Measurements from ENCODE around the gene NUBP2.

NUBP2 gene

DNA sequence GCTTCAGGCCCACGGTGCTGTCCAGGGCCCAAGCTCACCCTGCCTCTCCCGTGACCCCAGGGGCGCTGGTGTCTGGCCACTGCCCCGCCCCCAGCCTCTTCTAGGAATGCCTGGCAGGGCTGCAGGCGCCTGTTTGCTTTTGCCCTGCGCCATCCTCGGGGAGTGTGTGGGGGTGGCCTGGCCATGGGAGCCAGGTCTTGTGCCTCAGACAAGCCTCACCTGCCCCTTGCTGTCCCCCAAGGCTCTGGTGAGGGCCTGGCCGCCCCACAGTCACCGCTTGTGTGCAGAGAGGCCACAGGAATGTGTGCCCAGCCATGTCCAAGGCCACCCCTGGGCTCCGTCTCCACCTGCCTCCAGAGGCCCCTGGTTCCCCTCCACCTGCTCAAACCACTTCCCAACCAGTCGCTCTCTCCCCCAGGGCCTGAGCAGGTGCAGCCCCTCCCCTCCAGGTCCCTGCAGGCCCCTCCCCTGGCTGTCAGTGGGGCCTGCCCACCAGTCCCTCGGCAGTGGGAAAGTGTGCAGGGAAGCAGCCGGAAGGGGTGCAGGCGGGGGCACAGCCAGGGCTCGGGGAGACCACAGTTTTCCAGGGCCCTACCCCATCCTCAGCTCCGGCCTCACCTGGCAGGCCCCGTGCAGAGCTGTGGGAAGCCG lies 11.6 kb downstream of the NUBP2 start:
- no peak for ATAC-seq
- TF ChIP-seq ZFP30 (CRISPR knock-in tag; IDR thresholded peaks at IDR 0.05) (no peak), OSR1 (CRISPR knock-in tag; IDR thresholded peaks at IDR 0.05) (no peak), ZNF8 (CRISPR knock-in tag; IDR thresholded peaks at IDR 0.05) (no peak), BACH2 (CRISPR knock-in tag; IDR thresholded peaks at IDR 0.05; ENCODE audit: borderline replicate concordance) (no peak), ZNF70 (CRISPR knock-in tag; IDR thresholded peaks at IDR 0.05) (no peak), RARB (CRISPR knock-in tag; IDR thresholded peaks at IDR 0.05) (no peak), ESRRG (CRISPR knock-in tag; IDR thresholded peaks at IDR 0.05) (no peak), TOX (CRISPR knock-in tag; IDR thresholded peaks at IDR 0.05; ENCODE audit: borderline replicate concordance) (no peak), PPARA (CRISPR knock-in tag; IDR thresholded peaks at IDR 0.05; ENCODE audit: borderline replicate concordance) (no peak), TCF4 (CRISPR knock-in tag; IDR thresholded peaks at IDR 0.05; ENCODE audit: borderline replicate concordance) (no peak), SNAI2 (CRISPR knock-in tag; IDR thresholded peaks at IDR 0.05) (no peak), ZFP3 (CRISPR knock-in tag; IDR thresholded peaks at IDR 0.05) (no peak), GLIS3 (CRISPR knock-in tag; IDR thresholded peaks at IDR 0.05) (no peak), CSDC2 (CRISPR knock-in tag; IDR thresholded peaks at IDR 0.05) (no peak), ARNTL (CRISPR knock-in tag; IDR thresholded peaks at IDR 0.05; ENCODE audit: borderline replicate concordance, low read depth) (no peak)
- TF ChIP-seq, protein P1, sequence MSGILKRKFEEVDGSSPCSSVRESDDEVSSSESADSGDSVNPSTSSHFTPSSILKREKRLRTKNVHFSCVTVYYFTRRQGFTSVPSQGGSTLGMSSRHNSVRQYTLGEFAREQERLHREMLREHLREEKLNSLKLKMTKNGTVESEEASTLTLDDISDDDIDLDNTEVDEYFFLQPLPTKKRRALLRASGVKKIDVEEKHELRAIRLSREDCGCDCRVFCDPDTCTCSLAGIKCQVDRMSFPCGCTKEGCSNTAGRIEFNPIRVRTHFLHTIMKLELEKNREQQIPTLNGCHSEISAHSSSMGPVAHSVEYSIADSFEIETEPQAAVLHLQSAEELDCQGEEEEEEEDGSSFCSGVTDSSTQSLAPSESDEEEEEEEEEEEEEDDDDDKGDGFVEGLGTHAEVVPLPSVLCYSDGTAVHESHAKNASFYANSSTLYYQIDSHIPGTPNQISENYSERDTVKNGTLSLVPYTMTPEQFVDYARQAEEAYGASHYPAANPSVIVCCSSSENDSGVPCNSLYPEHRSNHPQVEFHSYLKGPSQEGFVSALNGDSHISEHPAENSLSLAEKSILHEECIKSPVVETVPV (CRISPR knock-in tag; IDR thresholded peaks at IDR 0.05) = no peak
- TF ChIP-seq, protein P2, sequence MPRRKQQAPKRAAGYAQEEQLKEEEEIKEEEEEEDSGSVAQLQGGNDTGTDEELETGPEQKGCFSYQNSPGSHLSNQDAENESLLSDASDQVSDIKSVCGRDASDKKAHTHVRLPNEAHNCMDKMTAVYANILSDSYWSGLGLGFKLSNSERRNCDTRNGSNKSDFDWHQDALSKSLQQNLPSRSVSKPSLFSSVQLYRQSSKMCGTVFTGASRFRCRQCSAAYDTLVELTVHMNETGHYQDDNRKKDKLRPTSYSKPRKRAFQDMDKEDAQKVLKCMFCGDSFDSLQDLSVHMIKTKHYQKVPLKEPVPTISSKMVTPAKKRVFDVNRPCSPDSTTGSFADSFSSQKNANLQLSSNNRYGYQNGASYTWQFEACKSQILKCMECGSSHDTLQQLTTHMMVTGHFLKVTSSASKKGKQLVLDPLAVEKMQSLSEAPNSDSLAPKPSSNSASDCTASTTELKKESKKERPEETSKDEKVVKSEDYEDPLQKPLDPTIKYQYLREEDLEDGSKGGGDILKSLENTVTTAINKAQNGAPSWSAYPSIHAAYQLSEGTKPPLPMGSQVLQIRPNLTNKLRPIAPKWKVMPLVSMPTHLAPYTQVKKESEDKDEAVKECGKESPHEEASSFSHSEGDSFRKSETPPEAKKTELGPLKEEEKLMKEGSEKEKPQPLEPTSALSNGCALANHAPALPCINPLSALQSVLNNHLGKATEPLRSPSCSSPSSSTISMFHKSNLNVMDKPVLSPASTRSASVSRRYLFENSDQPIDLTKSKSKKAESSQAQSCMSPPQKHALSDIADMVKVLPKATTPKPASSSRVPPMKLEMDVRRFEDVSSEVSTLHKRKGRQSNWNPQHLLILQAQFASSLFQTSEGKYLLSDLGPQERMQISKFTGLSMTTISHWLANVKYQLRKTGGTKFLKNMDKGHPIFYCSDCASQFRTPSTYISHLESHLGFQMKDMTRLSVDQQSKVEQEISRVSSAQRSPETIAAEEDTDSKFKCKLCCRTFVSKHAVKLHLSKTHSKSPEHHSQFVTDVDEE (CRISPR knock-in tag; IDR thresholded peaks at IDR 0.05) = no peak
- TF ChIP-seq, protein P3, sequence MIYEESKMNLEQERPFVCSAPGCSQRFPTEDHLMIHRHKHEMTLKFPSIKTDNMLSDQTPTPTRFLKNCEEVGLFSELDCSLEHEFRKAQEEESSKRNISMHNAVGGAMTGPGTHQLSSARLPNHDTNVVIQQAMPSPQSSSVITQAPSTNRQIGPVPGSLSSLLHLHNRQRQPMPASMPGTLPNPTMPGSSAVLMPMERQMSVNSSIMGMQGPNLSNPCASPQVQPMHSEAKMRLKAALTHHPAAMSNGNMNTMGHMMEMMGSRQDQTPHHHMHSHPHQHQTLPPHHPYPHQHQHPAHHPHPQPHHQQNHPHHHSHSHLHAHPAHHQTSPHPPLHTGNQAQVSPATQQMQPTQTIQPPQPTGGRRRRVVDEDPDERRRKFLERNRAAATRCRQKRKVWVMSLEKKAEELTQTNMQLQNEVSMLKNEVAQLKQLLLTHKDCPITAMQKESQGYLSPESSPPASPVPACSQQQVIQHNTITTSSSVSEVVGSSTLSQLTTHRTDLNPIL (CRISPR knock-in tag; IDR thresholded peaks at IDR 0.05; ENCODE audit: low read depth) = no peak
- TF ChIP-seq, protein P4, sequence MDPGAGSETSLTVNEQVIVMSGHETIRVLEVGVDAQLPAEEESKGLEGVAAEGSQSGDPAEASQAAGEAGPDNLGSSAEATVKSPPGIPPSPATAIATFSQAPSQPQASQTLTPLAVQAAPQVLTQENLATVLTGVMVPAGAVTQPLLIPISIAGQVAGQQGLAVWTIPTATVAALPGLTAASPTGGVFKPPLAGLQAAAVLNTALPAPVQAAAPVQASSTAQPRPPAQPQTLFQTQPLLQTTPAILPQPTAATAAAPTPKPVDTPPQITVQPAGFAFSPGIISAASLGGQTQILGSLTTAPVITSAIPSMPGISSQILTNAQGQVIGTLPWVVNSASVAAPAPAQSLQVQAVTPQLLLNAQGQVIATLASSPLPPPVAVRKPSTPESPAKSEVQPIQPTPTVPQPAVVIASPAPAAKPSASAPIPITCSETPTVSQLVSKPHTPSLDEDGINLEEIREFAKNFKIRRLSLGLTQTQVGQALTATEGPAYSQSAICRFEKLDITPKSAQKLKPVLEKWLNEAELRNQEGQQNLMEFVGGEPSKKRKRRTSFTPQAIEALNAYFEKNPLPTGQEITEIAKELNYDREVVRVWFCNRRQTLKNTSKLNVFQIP (CRISPR knock-in tag; IDR thresholded peaks at IDR 0.05; ENCODE audit: borderline replicate concordance, low read depth) = no peak

DNA sequence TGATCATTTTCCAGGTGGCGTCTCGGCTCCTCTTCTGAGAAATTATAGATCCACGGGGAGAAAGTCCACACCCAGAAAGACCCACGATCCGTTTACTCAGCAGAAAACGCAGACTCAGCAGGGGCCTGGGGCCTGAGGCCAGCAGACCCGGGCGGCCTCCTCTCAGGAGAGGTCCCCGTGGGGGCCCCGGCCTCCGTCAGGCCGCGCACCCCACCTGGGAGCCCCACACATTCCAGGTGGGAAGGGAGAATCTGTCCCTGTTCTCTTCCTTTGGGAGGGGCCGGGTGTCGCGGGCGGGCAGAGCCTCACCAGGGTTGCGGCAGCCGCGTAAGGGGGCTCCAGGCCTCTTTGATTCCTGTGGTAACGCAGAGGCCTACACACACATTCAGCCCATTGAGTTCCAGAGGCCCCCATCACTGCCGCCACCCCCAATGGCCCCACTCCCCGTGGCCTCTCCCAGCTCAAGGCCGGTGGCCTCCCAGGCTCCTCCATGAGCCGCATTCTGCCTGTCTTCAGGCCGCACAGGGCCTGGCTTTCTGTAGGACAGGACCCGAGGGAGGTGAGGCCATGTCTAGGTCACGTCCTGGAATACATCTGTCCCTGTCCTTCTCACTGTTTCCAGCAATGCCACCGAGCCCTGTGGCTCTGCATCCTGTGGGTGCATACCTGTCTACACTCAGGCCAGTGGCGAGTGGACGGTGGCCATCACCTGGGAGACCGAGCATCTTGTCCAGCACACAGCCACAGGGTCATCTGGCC lies 12.3 kb downstream of the NUBP2 start:
- ATAC-seq = no peak
- TF ChIP-seq SNAI2 (CRISPR knock-in tag; IDR thresholded peaks at IDR 0.05) (no peak), TOX (CRISPR knock-in tag; IDR thresholded peaks at IDR 0.05; ENCODE audit: borderline replicate concordance) (no peak), ISL1 (CRISPR knock-in tag; IDR thresholded peaks at IDR 0.05) (no peak), GLIS3 (CRISPR knock-in tag; IDR thresholded peaks at IDR 0.05) (no peak), ZFP3 (CRISPR knock-in tag; IDR thresholded peaks at IDR 0.05) (no peak), ZNF70 (CRISPR knock-in tag; IDR thresholded peaks at IDR 0.05) (no peak), ZFP30 (CRISPR knock-in tag; IDR thresholded peaks at IDR 0.05) (no peak), OSR1 (CRISPR knock-in tag; IDR thresholded peaks at IDR 0.05) (no peak), ZNF565 (CRISPR knock-in tag; conservative IDR thresholded peaks at IDR 0.05; ENCODE audit: low read depth) (no peak), ESRRG (CRISPR knock-in tag; IDR thresholded peaks at IDR 0.05) (no peak), BACH2 (CRISPR knock-in tag; IDR thresholded peaks at IDR 0.05; ENCODE audit: borderline replicate concordance) (no peak), PPARA (CRISPR knock-in tag; IDR thresholded peaks at IDR 0.05; ENCODE audit: borderline replicate concordance) (no peak), ZNF8 (CRISPR knock-in tag; IDR thresholded peaks at IDR 0.05) (no peak), ARNTL (CRISPR knock-in tag; IDR thresholded peaks at IDR 0.05; ENCODE audit: borderline replicate concordance, low read depth) (no peak)
- TF ChIP-seq, protein P5, sequence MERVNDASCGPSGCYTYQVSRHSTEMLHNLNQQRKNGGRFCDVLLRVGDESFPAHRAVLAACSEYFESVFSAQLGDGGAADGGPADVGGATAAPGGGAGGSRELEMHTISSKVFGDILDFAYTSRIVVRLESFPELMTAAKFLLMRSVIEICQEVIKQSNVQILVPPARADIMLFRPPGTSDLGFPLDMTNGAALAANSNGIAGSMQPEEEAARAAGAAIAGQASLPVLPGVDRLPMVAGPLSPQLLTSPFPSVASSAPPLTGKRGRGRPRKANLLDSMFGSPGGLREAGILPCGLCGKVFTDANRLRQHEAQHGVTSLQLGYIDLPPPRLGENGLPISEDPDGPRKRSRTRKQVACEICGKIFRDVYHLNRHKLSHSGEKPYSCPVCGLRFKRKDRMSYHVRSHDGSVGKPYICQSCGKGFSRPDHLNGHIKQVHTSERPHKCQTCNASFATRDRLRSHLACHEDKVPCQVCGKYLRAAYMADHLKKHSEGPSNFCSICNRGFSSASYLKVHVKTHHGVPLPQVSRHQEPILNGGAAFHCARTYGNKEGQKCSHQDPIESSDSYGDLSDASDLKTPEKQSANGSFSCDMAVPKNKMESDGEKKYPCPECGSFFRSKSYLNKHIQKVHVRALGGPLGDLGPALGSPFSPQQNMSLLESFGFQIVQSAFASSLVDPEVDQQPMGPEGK (CRISPR knock-in tag; IDR thresholded peaks at IDR 0.05; ENCODE audit: borderline replicate concordance) = no peak
- TF ChIP-seq, protein P3 (CRISPR knock-in tag; IDR thresholded peaks at IDR 0.05; ENCODE audit: low read depth) = no peak
- TF ChIP-seq, protein P2 (CRISPR knock-in tag; IDR thresholded peaks at IDR 0.05) = no peak
